ENCODE data around the gene ZNF521. TPM values are rescaled to one million over a fixed set of nuclear protein-coding genes. Genes with fewer than 3 reads are reported as not detected.

ZNF521 gene
- total RNA-seq, 1 experiment from 2014 or later: not detected

DNA sequence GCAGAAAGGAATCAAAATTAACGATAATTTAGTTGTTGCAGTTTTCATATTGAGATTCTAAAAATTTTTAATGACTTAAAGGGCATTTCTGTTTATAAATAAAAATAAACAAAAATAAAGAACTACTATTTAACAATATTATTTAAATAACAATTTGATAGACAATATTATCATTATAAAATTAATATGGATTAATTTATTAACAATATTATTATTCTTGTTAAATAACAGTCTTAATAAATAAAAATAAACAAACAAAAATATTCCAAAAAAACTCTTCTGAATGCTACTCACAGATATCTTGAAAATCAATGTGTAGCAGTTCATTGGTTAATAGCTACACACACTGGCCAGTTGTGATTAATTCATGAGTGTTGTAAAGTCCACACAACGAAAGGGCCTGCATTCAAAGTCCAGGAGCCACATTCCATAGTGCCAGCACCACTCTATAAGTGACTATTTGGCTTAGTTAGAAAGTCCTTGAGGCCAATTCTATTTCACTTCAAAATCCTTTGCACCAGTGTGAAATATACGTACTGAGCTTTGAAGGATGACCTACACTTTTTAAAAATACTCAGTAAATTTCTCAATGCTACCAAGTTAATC, 117.1 kb downstream of the ZNF521 start:
- H3K9me3 ChIP-seq (ENCODE audit: low read depth, low read length, poor library complexity, severe bottlenecking): no peaks in the 10 kb centered on the region

GRCh38 chr18:25234322-25234639, 117.7 kb downstream of the ZNF521 start:
- CTCF ChIA-PET: no interaction called here

More for the DNA sequence above, 117.1 kb downstream of the ZNF521 start:
- Histone ChIP-seq H3K27me3 (replicated peaks; ENCODE audit: insufficient read depth, low read depth, low read length, poor library complexity) (peaks cover 9% of the 10 kb centered on the region), H3K27ac (ENCODE audit: low read depth, low read length, poor library complexity, severe bottlenecking) (no peak overlapping the region), H3K36me3 (ENCODE audit: insufficient read depth, low read length, poor library complexity, severe bottlenecking) (no peaks in the 10 kb centered on the region), H3K4me1 (ENCODE audit: insufficient read depth, low read length, poor library complexity, severe bottlenecking) (no peaks in the 10 kb centered on the region), H3K4me3 (ENCODE audit: low read depth, low read length, poor library complexity, severe bottlenecking) (no peak overlapping the region)
- no peak for TF ChIP-seq EZH2 (IDR thresholded peaks at IDR 0.05; ENCODE audit: borderline replicate concordance, low read depth, low read length, poor library complexity, severe bottlenecking)
- TF ChIP-seq, protein P1, sequence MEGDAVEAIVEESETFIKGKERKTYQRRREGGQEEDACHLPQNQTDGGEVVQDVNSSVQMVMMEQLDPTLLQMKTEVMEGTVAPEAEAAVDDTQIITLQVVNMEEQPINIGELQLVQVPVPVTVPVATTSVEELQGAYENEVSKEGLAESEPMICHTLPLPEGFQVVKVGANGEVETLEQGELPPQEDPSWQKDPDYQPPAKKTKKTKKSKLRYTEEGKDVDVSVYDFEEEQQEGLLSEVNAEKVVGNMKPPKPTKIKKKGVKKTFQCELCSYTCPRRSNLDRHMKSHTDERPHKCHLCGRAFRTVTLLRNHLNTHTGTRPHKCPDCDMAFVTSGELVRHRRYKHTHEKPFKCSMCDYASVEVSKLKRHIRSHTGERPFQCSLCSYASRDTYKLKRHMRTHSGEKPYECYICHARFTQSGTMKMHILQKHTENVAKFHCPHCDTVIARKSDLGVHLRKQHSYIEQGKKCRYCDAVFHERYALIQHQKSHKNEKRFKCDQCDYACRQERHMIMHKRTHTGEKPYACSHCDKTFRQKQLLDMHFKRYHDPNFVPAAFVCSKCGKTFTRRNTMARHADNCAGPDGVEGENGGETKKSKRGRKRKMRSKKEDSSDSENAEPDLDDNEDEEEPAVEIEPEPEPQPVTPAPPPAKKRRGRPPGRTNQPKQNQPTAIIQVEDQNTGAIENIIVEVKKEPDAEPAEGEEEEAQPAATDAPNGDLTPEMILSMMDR (conservative IDR thresholded peaks at IDR 0.05; ENCODE audit: low read depth, low read length): no peak
- no peak for DNase-seq (ENCODE audit: low spot score)
- POLR2A ChIA-PET (ENCODE audit: low non-redundant PET): no interaction called here
- intact Hi-C loops (cut with micrococcal nuclease; ENCODE audit: unreplicated experiment): no loop called here
- BruUV-seq (replicated peaks): no TSS peak
- CTCF ChIA-PET: no interaction called here

DNA sequence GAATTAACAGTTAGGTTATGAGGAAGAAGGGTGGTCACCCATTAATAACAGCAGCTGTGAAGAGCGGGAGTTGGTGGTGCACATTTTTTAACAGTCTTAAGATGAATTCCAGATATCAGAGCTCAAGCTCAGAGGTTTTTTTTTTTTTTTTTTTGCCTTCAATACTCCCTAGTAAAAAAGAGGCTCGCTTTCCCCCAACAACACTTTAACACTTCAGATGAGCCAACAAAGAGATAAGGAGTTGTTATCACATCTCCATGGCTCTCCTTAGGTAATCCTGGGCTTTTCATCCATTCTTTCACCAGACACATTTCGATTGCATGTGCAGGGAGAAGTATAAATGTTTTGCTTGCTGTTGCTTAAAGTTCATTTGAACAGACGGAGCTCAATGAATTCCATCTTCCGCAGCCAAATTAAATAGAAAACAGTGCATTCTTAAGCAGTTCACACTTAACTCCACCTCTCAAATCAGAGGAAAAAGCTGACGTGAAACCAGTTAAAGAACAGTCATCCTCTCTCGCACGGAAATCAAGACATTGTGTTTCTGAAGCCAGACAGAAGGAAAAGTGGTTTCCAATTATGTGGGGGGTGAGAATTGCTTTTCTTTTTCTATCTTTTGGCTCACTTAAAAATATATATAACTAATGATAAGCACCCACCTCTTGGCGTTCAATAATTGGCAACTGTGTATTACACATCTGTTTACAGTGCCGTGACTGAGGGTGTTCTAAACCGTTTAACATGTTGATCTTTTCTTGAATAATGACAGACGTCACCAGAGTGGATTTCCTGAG, 118.2 kb downstream of the ZNF521 start:
- H3K4me3 ChIP-seq (ENCODE audit: low read depth, low read length, poor library complexity, severe bottlenecking): no peak overlapping the region
- no peaks in the 10 kb centered on the region for H3K9me3 ChIP-seq (ENCODE audit: low read depth, low read length, poor library complexity, severe bottlenecking)
- CTCF ChIA-PET: no interaction called here
- H3K27me3 ChIP-seq (replicated peaks; ENCODE audit: insufficient read depth, low read depth, low read length, poor library complexity): peaks cover 9% of the 10 kb centered on the region
- no peak overlapping the region for H3K27ac ChIP-seq (ENCODE audit: low read depth, low read length, poor library complexity, severe bottlenecking)
- H3K4me1 ChIP-seq (ENCODE audit: insufficient read depth, low read length, poor library complexity, severe bottlenecking): no peaks in the 10 kb centered on the region
- intact Hi-C loops (cut with micrococcal nuclease; ENCODE audit: unreplicated experiment): no loop called here
- DNase-seq (ENCODE audit: low spot score): no peak
- no peak for TF ChIP-seq EZH2 (IDR thresholded peaks at IDR 0.05; ENCODE audit: borderline replicate concordance, low read depth, low read length, poor library complexity, severe bottlenecking)
- TF ChIP-seq, protein P1 (conservative IDR thresholded peaks at IDR 0.05; ENCODE audit: low read depth, low read length): no peak
- BruUV-seq (replicated peaks): no TSS peak
- POLR2A ChIA-PET (ENCODE audit: low non-redundant PET): no interaction called here
- H3K36me3 ChIP-seq (ENCODE audit: insufficient read depth, low read length, poor library complexity, severe bottlenecking): no peaks in the 10 kb centered on the region

More at GRCh38 chr18:25234322-25234639, 117.7 kb downstream of the ZNF521 start:
- intact Hi-C loops (cut with micrococcal nuclease; ENCODE audit: unreplicated experiment): no loop called here
- no TSS peak for BruUV-seq (replicated peaks)
- Histone ChIP-seq H3K4me1 (ENCODE audit: insufficient read depth, low read length, poor library complexity, severe bottlenecking) (no peaks in the 10 kb centered on the region), H3K4me3 (ENCODE audit: low read depth, low read length, poor library complexity, severe bottlenecking) (no peak overlapping the region), H3K27ac (ENCODE audit: low read depth, low read length, poor library complexity, severe bottlenecking) (no peak overlapping the region), H3K9me3 (ENCODE audit: low read depth, low read length, poor library complexity, severe bottlenecking) (no peaks in the 10 kb centered on the region), H3K36me3 (ENCODE audit: insufficient read depth, low read length, poor library complexity, severe bottlenecking) (no peaks in the 10 kb centered on the region), H3K27me3 (replicated peaks; ENCODE audit: insufficient read depth, low read depth, low read length, poor library complexity) (peaks cover 9% of the 10 kb centered on the region)
- POLR2A ChIA-PET (ENCODE audit: low non-redundant PET): no interaction called here
- DNase-seq (ENCODE audit: low spot score): no peak
- TF ChIP-seq EZH2 (IDR thresholded peaks at IDR 0.05; ENCODE audit: borderline replicate concordance, low read depth, low read length, poor library complexity, severe bottlenecking): no peak
- TF ChIP-seq, protein P1 (conservative IDR thresholded peaks at IDR 0.05; ENCODE audit: low read depth, low read length): no peak
